GM12878 (cell line): ENCODE results near the gene FKBP11. TPM values are rescaled to one million over a fixed set of nuclear protein-coding genes. Genes with fewer than 3 reads are reported as not detected.

Experiments
- ATF3 ChIP-seq: IDR thresholded peaks from 2 replicates; pipeline ENCODE4 v1.6.1; 2011; ENCODE audit warnings: low read depth, mild to moderate bottlenecking, low read length, moderate library complexity, borderline replicate concordance; ENCODE audit errors: extremely low read depth
- CBFB ChIP-seq: IDR thresholded peaks from 2 replicates; pipeline ENCODE4 v1.6.1; 2016; ENCODE audit warnings: antibody characterized with exemption, low read depth
- CUX1 ChIP-seq: IDR thresholded peaks from 2 replicates; pipeline ENCODE4 v1.6.1; 2012; ENCODE audit warnings: improper control_type of control experiment, low read depth, low read length; ENCODE audit not compliant: insufficient replicate concordance
- DPF2 ChIP-seq: fragments of 450-650 bp; IDR thresholded peaks from 2 replicates; pipeline ENCODE4 v1.6.1; 2017; ENCODE audit warnings: mild to moderate bottlenecking
- E4F1 ChIP-seq: fragments of 450-650 bp; IDR thresholded peaks from 2 replicates; pipeline ENCODE4 v1.6.1; 2018; ENCODE audit warnings: borderline replicate concordance, mild to moderate bottlenecking; ENCODE audit not compliant: partially characterized antibody
- ETV6 ChIP-seq, 2 experiments: fragments of 450-650 bp in 1 of 2; IDR thresholded peaks in 1 of 2; conservative IDR thresholded peaks in 1 of 2; 2 replicates each; pipeline ENCODE4 v1.6.1; 2014; ENCODE audit warnings: antibody characterized with exemption in 1 of 2, borderline replicate concordance in 1 of 2, low read depth in 1 of 2, mild to moderate bottlenecking in 1 of 2, moderate library complexity in 1 of 2
- JUND ChIP-seq: IDR thresholded peaks from 2 replicates; pipeline ENCODE4 v1.6.1; 2012; ENCODE audit warnings: low read depth, mild to moderate bottlenecking, low read length, improper control_type of control experiment, moderate library complexity
- MXI1 ChIP-seq: fragments of 150-350 bp; IDR thresholded peaks from 2 replicates; pipeline ENCODE4 v1.6.1; 2011; ENCODE audit warnings: low read depth, mild to moderate bottlenecking, inconsistent platforms, low read length, improper control_type of control experiment
- NFYB ChIP-seq: IDR thresholded peaks from 2 replicates; pipeline ENCODE4 v1.6.1; 2011; ENCODE audit warnings: low read depth, mild to moderate bottlenecking, low read length, improper control_type of control experiment, moderate library complexity; ENCODE audit not compliant: insufficient read depth
- POU2F2 ChIP-seq: IDR thresholded peaks from 3 replicates; pipeline ENCODE4 v1.6.1; 2011; ENCODE audit warnings: low read depth, mild to moderate bottlenecking, low read length, borderline replicate concordance
- RCOR1 ChIP-seq: conservative IDR thresholded peaks from 2 replicates; pipeline ENCODE4 v1.6.1; 2012; ENCODE audit warnings: low read depth, low read length, improper control_type of control experiment
- RELB ChIP-seq: fragments of 450-650 bp; IDR thresholded peaks from 2 replicates; pipeline ENCODE4 v1.6.1; 2017; ENCODE audit warnings: low read depth, mild to moderate bottlenecking, moderate library complexity
- RFX5 ChIP-seq: IDR thresholded peaks from 2 replicates; pipeline ENCODE4 v1.6.1; 2011; ENCODE audit warnings: low read depth, low read length, improper control_type of control experiment
- SUZ12 ChIP-seq: fragments of 200-600 bp; sonication (generic); IDR thresholded peaks from one replicate; pipeline ENCODE4 v1.6.1; 2018; ENCODE audit warnings: antibody characterized with exemption, mild to moderate bottlenecking; ENCODE audit not compliant: unreplicated experiment
- ZBTB4 ChIP-seq: fragments of 450-650 bp; formaldehyde crosslinking; IDR thresholded peaks from 2 replicates; pipeline ENCODE4 v1.4.0; 2022; ENCODE audit warnings: mild to moderate bottlenecking, moderate library complexity
- polyA plus RNA-seq, 11 experiments: library from polyadenylated mRNA; depleted of rRNA in 4 of 11; unstranded in 6 of 11; stranded (reverse) in 5 of 11; fragments of >200 nt; fragmentation: Nextera tagmentation in 4 of 11; fragmentation: Illumina TruSeq in 1 of 11; extraction: Ambion mirVana in 4 of 11; extraction: Trizol in 1 of 11; gene quantifications; 1 replicate in 1 of 11; 2 replicates in 10 of 11; pipeline versions ENCODE4 v1.2.1 to v1.2.3, GENCODE V29; 2011 to 2016; ENCODE audit warnings: inconsistent platforms in 2 of 11, missing spikeins in 2 of 11, low read depth in 1 of 11
- total RNA-seq, 4 experiments: library from RNA; depleted of rRNA in 3 of 4; stranded (reverse); fragments of >200 nt in 3 of 4; fragmentation: Illumina TruSeq in 1 of 4; extraction: Trizol in 1 of 4; gene quantifications; 2 replicates each; pipeline versions ENCODE4 v1.2.1 to v1.2.3, GENCODE V29; 2013 to 2021

FKBP11 gene
- total and polyA plus RNA-seq, 10 of the 15 experiments (the other 5 are each of a cell fraction or from before 2014, with no cell fraction given): 25.0 to 135 (median 56.5) TPM

- TF ChIP-seq DPF2 (no peak), ATF3 (0 out of 2 replicates have a peak, but pooled peaks have one; percentile 4), ZBTB4 (no peak), JUND (no peak), NFYB (no peak), POU2F2 (no peak), CUX1 (no peak), SUZ12 (no peak), RFX5 (no peak), MXI1 (peak; percentile 90), RELB (no peak), CBFB (0 out of 2 replicates have a peak, but pooled peaks have one; percentile 43), E4F1 (peak; percentile 42), ETV6 (conservative IDR thresholded peaks at IDR 0.05 in 1 of 2, IDR thresholded peaks at IDR 0.05 in 1 of 2; ENCODE audit: borderline replicate concordance in 1 of 2, low read depth in 1 of 2) (no peak), RCOR1 (no peak)
Measured at GRCh38 chr12:48924617-48925303, 532 bp downstream of the FKBP11 start (continued).
